ENCODE results near the gene RAB33B.

DNA sequence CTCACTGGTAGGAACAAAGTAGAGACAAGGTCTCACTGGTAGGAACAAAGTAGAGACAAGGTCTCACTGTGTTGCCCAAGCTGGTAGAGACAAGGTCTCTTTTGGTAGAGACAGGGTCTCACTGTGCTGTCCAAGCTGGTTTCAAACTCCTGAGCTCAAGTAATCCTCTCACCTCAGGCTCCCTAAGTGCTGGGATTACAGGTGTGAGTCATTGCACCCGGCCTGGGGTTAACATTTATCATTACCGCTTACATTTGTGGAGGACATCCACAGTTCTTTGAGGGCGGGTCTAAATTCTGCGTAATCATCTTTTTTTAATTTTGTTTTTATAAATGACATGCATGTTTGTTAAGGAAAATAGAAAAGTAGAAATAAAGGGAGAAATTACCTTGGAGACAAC lies 12.0 kb downstream of the RAB33B start:
- TF ChIP-seq, protein P1, sequence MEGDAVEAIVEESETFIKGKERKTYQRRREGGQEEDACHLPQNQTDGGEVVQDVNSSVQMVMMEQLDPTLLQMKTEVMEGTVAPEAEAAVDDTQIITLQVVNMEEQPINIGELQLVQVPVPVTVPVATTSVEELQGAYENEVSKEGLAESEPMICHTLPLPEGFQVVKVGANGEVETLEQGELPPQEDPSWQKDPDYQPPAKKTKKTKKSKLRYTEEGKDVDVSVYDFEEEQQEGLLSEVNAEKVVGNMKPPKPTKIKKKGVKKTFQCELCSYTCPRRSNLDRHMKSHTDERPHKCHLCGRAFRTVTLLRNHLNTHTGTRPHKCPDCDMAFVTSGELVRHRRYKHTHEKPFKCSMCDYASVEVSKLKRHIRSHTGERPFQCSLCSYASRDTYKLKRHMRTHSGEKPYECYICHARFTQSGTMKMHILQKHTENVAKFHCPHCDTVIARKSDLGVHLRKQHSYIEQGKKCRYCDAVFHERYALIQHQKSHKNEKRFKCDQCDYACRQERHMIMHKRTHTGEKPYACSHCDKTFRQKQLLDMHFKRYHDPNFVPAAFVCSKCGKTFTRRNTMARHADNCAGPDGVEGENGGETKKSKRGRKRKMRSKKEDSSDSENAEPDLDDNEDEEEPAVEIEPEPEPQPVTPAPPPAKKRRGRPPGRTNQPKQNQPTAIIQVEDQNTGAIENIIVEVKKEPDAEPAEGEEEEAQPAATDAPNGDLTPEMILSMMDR (conservative IDR thresholded peaks at IDR 0.05; ENCODE audit: low read length): no peak
- no peak for TF ChIP-seq EZH2phosphoT487 (IDR thresholded peaks at IDR 0.05; ENCODE audit: borderline replicate concordance)

All from Loucy (cell line).